ENCODE data around the gene TMEFF1. TPM values are rescaled to one million over a fixed set of nuclear protein-coding genes. Genes with fewer than 3 reads are reported as not detected.

Gene TMEFF1
- 0.20 TPM in 1 of 2 replicates, not detected in the other for total RNA-seq (2013; cell fraction: nucleolus; rRNA removed)
- total RNA-seq (2014; rRNA removed) (0.11 TPM in 1 of 2 replicates, not detected in the other), total RNA-seq (2014; rRNA removed; fragmentation: Illumina TruSeq; extraction: Trizol) (0.09 TPM in 2 replicates), total RNA-seq (2021) (0.38 and 0.58 TPM in 2 replicates), polyA plus RNA-seq (2011; rRNA removed) (0.04 and 0.06 TPM in 2 replicates), polyA plus RNA-seq (2014; fragmentation: Illumina TruSeq; extraction: Trizol) (0.03 TPM in 1 of 2 replicates, not detected in the other), polyA plus RNA-seq (2014; fragmentation: Nextera tagmentation; extraction: Ambion mirVana) (not detected), polyA plus RNA-seq (2014; rRNA removed) (0.13 and 0.55 TPM in 2 replicates), polyA plus RNA-seq (2016; fragmentation: Nextera tagmentation; extraction: Ambion mirVana) (under 1 TPM in 1 of 2 experiments, not detected in 1; 0.23 TPM), polyA minus RNA-seq (2011; rRNA and poly(A)+ RNA removed) (not detected in 2 replicates), Bru-seq, nascent RNA (not detected), BruChase-seq, experiment 1, labeled RNA remaining after a 6-hour chase (percentile 2 among the genes with signal in this experiment), BruChase-seq, experiment 2, labeled RNA remaining after a 2-hour chase (percentile 9 among the genes with signal in this experiment)
- polyA plus RNA-seq (2011; ENCODE audit: low read depth) = not detected
- 0.03 TPM in 1 of 2 replicates, not detected in the other for polyA plus RNA-seq (2011; cell fraction: cytosol; rRNA removed)
- not detected in 2 replicates for polyA plus RNA-seq (2011; cell fraction: nucleus; rRNA removed)
- 0.11 TPM in 1 of 2 replicates, not detected in the other for polyA plus RNA-seq (2012)
- polyA minus RNA-seq (2011; cell fraction: cytosol; rRNA and poly(A)+ RNA removed) = not detected in 2 replicates
- not detected in 2 replicates for polyA minus RNA-seq (2011; cell fraction: nucleus; rRNA and poly(A)+ RNA removed)
- long read RNA-seq, experiment 1 = 0 reads
- long read RNA-seq, experiment 2 = 0 reads

- under 1% methylated on average over 19 of the region's 54 CpGs for WGBS (ENCODE audit: insufficient coverage, insufficient replicate concordance, low lambda C conversion rate, missing lambda C conversion rate)
- Histone ChIP-seq H3K79me2 (ENCODE audit: control insufficient read depth, insufficient read depth, low read length) (no peaks in the 10 kb centered on the region), H3K4me1 (ENCODE audit: control insufficient read depth, insufficient read depth, low read length) (no peaks in the 10 kb centered on the region), H3K9ac (ENCODE audit: control insufficient read depth, insufficient read depth, low read length) (no peak within 1 kb of the TSS), H3K4me3 (peak within 1 kb of the TSS; percentile 67), H3K9me3 (replicated peaks; ENCODE audit: control insufficient read depth, insufficient read depth, low read length) (no peaks in the 10 kb centered on the region), H3K36me3 (ENCODE audit: control insufficient read depth in 2 of 2, insufficient read depth in 2 of 2, low read length in 1 of 2) (no peaks in the 10 kb centered on the region), H4K20me1 (ENCODE audit: control insufficient read depth, insufficient read depth) (no peaks in the 10 kb centered on the region), H3K27me3 (replicated peaks in 1 of 2; ENCODE audit: control insufficient read depth in 2 of 2, insufficient read depth in 2 of 2, low read length in 1 of 2) (peaks cover 2 to 7% of the 10 kb centered on the region in 2 experiments; a peak in 3 of 4 replicates), H3K27ac (ENCODE audit: control insufficient read depth, insufficient read depth) (no peak within 1 kb of the TSS), H2AFZ (ENCODE audit: control insufficient read depth, low read depth, low read length) (peak within 1 kb of the TSS; percentile 55), H3K4me2 (ENCODE audit: control insufficient read depth, insufficient read depth) (peak within 1 kb of the TSS; percentile 84)
- intact Hi-C loops (cut with micrococcal nuclease; ENCODE audit: unreplicated experiment) (no loop called here), in situ Hi-C loops (cut with MboI) (no loop called here)
- RAD21 ChIA-PET (ENCODE audit: unreplicated experiment) = no interaction called here
- no peak for FAIRE-seq
- no TSS peak for BruUV-seq (replicated peaks)
- SMC1A ChIA-PET (ENCODE audit: uncharacterized antibody, unreplicated experiment) = no interaction called here
- TF ChIP-seq IKZF1 (conservative IDR thresholded peaks at IDR 0.05) = no peak
- no peak for TF ChIP-seq FOXM1 (IDR thresholded peaks at IDR 0.05; ENCODE audit: low read depth, low read length)
- peak; percentile 11; the same call in 1 of the 2 replicates for TF ChIP-seq RAD21 (IDR thresholded peaks at IDR 0.05; ENCODE audit: insufficient read depth, low read depth, low read length)
- 0 out of 3 replicates have a peak, but pooled peaks of 1 of the 2 experiments have one; percentile 47 for TF ChIP-seq EGR1 (IDR thresholded peaks at IDR 0.05; ENCODE audit: borderline replicate concordance in 1 of 2, low read depth in 2 of 2, low read length in 2 of 2)
- CTCF ChIA-PET = interaction anchor here (0.6 to 0.7 kb wide), 2 partner anchors 35 to 50 kb away, joined by 3 read pairs; no protein-coding TSS in a partner anchor
- no peak for DNase-seq (ENCODE audit: low read depth, low spot score)
- ATAC-seq = peak; percentile 57
- POLR2A ChIA-PET = no interaction called here
Measured at GRCh38 chr9:100472788-100473275, at the start of gene TMEFF1. Gene TMEFF1, plus strand, starts transcription at chr9:100473149. Its CDS starts 396 bp downstream, at chr9:100473545.

Data from GM12878 (cell line).